ENCODE measurements around the gene SETBP1. TPM values are rescaled to one million over a fixed set of nuclear protein-coding genes. Genes with fewer than 3 reads are reported as not detected.

The SETBP1 gene
- total and polyA plus RNA-seq, 2 of the 8 experiments (the other 6 are each of a cell fraction or from before 2014, with no cell fraction given) = 2.0 to 6.5 TPM

DNA sequence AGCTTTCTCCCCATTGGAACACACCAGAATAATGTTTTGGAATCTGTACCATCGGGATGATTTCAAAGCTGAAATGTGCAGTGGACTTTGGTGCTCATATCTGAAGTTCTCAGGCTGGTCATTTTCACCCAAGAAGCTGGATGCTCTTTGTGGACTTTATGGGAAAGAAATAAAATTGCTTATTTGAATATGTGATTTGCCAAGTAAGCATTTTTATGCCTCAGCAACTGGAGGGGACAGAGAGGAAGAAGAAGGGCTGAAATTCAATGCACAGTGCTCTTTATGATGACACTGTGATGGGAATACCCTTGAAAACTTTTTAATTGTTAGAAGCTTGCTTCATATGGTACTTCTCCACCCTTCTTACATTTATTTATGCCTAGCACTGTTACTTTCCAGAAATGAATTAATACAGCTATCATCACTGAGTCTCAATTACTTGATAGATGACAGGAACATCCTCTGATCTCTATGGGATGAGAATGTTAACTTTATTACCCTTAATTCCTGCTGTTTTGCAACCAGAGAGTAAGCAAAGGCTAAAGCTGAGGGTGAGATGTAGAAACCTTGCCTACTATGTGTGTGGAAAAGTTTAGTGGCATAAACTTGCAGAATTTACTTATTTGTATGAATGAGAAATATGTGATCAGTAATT lies 23.6 kb downstream of the SETBP1 start:
- no peak overlapping the region for H2AFZ ChIP-seq (ENCODE audit: low read length)
- no peaks in the 10 kb centered on the region for H3K23me2 ChIP-seq (ENCODE audit: low read depth, low read length)
- no peak overlapping the region for H3K56ac ChIP-seq (replicated peaks; ENCODE audit: insufficient read length, low read depth, low read length)
- no peak overlapping the region for H3K4me3 ChIP-seq (ENCODE audit: extremely low read depth in 1 of 4, insufficient read depth in 2 of 4, low read depth in 3 of 4, low read length in 4 of 4)
- no peak for FAIRE-seq
- H3K9me3 ChIP-seq (ENCODE audit: insufficient read depth in 2 of 2, low read depth in 1 of 2, low read length in 1 of 2) = no peaks in the 10 kb centered on the region
- WGBS, 2 experiments (ENCODE audit: extremely low coverage in 1 of 2, insufficient coverage in 1 of 2, insufficient read length in 1 of 2, insufficient replicate concordance in 2 of 2, low coverage in 1 of 2, low lambda C conversion rate in 2 of 2, missing lambda C conversion rate in 1 of 2) = 89% methylated on average over 1 of the region's 1 CpG; no CpG with 5 or more reads in 1 of the 2 experiments
- H3K14ac ChIP-seq (ENCODE audit: insufficient read length) = no peak overlapping the region
- 0 out of 4 replicates have a peak overlapping the region, but pooled peaks of 1 of the 2 experiments have one; percentile 31 for H3K4me2 ChIP-seq (ENCODE audit: insufficient read depth in 1 of 2, low read depth in 2 of 2, low read length in 2 of 2)
- peaks cover 0 to 8% (median 0%) of the 10 kb centered on the region in 4 experiments; a peak in 2 of 7 replicates for H3K4me1 ChIP-seq (replicated peaks in 1 of 4; ENCODE audit: control insufficient read depth in 3 of 4, insufficient read depth in 4 of 4, low read length in 3 of 4)
- H3K27ac ChIP-seq (ENCODE audit: low read depth, low read length) = no peak overlapping the region
- DNase-seq (ENCODE audit: low read depth in 1 of 2, low spot score in 2 of 2) = no peak
- H3K23ac ChIP-seq (ENCODE audit: insufficient read length) = no peak overlapping the region
- no peaks in the 10 kb centered on the region for H3K79me2 ChIP-seq (ENCODE audit: control insufficient read depth in 1 of 2, insufficient read depth in 2 of 2, low read length in 2 of 2)
- H3K9ac ChIP-seq (replicated peaks in 1 of 4; ENCODE audit: extremely low read depth in 1 of 4, low read depth in 3 of 4, low read length in 3 of 4) = no peak overlapping the region
- POLR2A ChIA-PET (ENCODE audit: partially characterized antibody) = no interaction called here
- H2BK120ac ChIP-seq (replicated peaks; ENCODE audit: low read depth, low read length) = no peak overlapping the region
- no peaks in the 10 kb centered on the region for H3K79me1 ChIP-seq (ENCODE audit: low read depth, low read length)
- H2AK5ac ChIP-seq (ENCODE audit: low read depth, low read length) = no peak overlapping the region
- H3K27me3 ChIP-seq (replicated peaks in 1 of 4; ENCODE audit: control insufficient read depth in 3 of 4, extremely low read depth in 1 of 4, insufficient read depth in 3 of 4, low read length in 3 of 4) = no peaks in the 10 kb centered on the region
- H4K8ac ChIP-seq (ENCODE audit: extremely low read depth, insufficient read depth, low read length) = no peak overlapping the region
- H4K91ac ChIP-seq (replicated peaks; ENCODE audit: insufficient read length, low read length) = no peak overlapping the region
- TF ChIP-seq, protein P1, sequence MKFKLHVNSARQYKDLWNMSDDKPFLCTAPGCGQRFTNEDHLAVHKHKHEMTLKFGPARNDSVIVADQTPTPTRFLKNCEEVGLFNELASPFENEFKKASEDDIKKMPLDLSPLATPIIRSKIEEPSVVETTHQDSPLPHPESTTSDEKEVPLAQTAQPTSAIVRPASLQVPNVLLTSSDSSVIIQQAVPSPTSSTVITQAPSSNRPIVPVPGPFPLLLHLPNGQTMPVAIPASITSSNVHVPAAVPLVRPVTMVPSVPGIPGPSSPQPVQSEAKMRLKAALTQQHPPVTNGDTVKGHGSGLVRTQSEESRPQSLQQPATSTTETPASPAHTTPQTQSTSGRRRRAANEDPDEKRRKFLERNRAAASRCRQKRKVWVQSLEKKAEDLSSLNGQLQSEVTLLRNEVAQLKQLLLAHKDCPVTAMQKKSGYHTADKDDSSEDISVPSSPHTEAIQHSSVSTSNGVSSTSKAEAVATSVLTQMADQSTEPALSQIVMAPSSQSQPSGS (IDR thresholded peaks at IDR 0.05; ENCODE audit: low read length) = no peak
- peak; percentile 41; the same call in 1 of the 2 replicates for TF ChIP-seq MAFK (IDR thresholded peaks at IDR 0.05; ENCODE audit: low read depth, low read length)
- no peak for TF ChIP-seq PHF8 (conservative IDR thresholded peaks at IDR 0.05; ENCODE audit: low read depth, low read length)
- H2BK12ac ChIP-seq (ENCODE audit: low read depth, low read length) = no peak overlapping the region
- H2BK15ac ChIP-seq (ENCODE audit: low read length) = no peak overlapping the region
- CTCF ChIA-PET (ENCODE audit: partially characterized antibody) = interaction anchor here (0.9 kb wide), 2 partner anchors 10 to 16 kb away, joined by 3 to 4 read pairs; no protein-coding TSS in a partner anchor
- H2BK20ac ChIP-seq (ENCODE audit: low read length) = no peak overlapping the region
- H4K5ac ChIP-seq (ENCODE audit: insufficient read length, low read depth, low read length) = no peak overlapping the region
- no peak overlapping the region for H3K4ac ChIP-seq (replicated peaks; ENCODE audit: insufficient read length, low read depth, low read length)
- H3K36me3 ChIP-seq (ENCODE audit: control insufficient read depth in 2 of 4, insufficient read depth in 4 of 4, low read length in 3 of 4) = no peaks in the 10 kb centered on the region
- no peak overlapping the region for H2BK5ac ChIP-seq (ENCODE audit: low read depth, low read length)
- no peaks in the 10 kb centered on the region for H4K20me1 ChIP-seq (replicated peaks in 1 of 2; ENCODE audit: control insufficient read depth in 1 of 2, insufficient read depth in 2 of 2, low read length in 2 of 2)
- H3K18ac ChIP-seq (ENCODE audit: extremely low read depth, low read length) = no peak overlapping the region

Measured in H1 (cell line).